NCI-H748 (cell line): ENCODE measurements around the gene TOGARAM1.

Experiments
- DNase-seq: peaks from one replicate; lab custom pipeline; 2025; ENCODE audit not compliant: unreplicated experiment; lab: John Stamatoyannopoulos, UW

The TOGARAM1 gene

DNA sequence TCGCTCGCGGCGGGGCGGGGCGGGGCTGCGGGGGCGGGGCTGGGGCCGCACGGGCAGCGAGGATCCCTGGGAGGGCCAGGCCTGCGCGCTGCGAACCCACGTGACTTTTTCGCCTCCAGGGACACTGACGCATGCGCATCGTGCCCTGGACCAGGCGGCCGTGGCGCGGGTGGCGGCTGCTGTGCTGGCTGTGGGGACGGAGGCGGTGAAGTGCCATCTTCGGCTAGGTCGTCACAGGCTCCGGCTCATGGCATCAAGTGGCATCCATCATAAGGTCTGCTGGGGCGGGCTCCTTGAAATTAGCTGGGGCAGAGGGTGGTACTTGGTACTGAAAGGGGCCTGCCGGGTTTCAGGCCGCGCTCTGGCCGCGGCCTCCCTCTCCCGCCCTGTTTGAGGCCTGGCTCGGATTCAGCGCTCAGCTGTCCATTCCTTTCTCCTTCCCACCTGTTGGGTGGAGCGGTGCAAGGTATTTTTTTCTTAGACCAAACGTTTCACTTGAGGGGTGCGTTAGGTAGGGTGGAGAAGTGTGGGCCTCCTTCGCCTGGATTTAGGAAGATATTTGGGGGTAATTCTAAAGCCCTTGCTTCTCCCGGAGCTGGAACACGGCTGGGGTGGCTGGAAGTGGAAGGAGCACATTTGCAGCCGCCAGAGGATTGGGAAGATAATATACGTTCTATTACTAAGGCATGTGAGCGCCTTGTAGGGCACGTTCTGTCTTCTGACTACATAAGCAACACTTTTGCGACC, 122.2 kb downstream of the TOGARAM1 start, which contains the start of gene PRPF39:
TSS of gene PRPF39 (plus strand) at position 141 of the 747 bp plus-strand sequence. CDS start 11,124 bp downstream, outside the sequence.
- DNase-seq = peak; percentile 95

DNA sequence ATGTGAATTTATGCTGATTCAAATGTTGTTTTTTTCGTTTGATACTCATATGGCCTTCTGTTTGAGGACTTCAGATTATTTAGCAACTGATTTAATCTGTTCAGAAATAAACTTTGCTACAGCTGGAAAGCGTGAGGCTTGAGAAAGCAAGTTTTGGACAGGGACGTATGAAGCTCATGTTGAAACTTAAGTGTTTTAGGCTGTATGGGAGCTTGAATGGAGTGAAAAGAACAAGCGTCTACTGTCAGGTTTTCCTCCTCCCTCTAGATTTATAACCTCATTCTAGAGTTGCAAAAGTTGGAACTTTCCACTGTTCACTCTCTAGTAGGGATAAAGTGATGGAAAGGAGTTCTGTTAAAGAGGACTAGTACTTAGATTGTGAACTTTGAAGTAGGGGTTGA, 123.0 kb downstream of the TOGARAM1 start:
- peak; percentile 9 for DNase-seq

DNA sequence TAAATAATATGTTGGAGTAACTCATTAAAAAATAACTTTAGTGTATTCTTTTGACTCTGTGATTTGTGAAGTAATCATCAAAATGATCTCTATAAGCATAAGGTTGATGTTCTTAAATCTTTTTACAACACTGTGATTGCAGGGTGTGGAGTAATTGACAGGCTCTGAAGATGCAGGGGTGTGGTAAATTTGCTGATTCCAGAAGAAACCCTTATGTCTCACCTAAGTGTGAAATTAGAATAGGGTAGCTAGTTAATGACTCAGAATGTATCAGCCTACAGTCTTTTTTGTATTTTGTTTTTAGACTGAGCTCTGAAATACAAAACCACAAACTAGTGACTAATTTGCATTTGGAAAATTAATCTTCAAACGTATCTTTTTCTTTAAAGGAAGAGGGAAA, 127.8 kb downstream of the TOGARAM1 start:
- no peak for DNase-seq

DNA sequence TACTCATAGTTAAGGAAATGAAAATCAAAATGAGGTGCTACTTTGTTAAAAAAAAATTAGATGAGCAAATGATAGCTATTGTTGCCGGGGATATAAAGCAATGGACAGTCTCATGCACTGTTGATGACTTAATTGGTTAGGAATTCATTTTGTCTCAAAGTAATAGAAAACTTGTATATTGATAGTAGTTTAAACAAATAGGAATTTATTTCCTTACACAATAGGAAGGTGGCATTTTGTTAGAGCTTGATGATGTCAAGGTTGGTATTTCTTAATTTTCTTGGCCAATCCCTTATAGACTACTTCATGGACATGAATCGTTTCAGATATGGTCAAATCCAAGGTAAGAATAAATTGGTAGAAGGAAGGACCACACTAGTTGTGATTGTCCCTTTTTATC, 129.7 kb downstream of the TOGARAM1 start:
- no peak for DNase-seq

DNA sequence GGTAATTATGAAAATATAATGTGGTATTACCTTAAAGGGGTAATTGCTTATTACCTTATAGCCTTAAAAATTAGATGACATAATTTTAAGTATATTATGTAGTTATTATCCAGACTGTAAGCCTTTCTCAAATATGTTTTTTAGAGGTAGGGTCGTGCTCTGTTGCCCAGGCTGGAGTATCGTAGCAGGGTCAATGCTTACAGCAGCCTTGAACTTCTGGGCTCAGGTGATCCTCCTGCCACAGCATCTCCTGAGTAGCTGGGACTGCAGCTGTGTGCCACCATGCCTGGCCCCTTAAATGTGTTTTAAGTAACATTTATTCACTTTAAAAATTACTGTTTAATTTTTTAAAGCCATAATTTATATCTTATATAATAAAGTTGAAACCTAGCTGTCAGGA, 132.3 kb downstream of the TOGARAM1 start:
- DNase-seq = no peak

DNA sequence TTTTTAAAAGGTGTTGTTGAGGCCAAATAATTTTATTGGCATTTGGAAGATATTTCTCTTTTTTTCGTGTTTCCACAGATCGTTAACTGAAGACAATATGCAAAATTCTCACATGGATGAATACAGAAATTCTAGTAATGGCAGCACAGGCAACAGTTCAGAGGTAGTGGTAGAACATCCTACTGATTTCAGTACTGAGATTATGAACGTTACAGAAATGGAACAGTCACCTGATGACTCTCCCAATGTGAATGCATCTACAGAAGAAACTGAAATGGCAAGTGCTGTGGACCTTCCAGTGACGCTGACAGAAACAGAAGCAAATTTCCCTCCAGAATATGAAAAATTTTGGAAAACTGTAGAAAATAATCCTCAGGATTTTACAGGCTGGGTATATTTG, 133.2 kb downstream of the TOGARAM1 start:
- no peak for DNase-seq

DNA sequence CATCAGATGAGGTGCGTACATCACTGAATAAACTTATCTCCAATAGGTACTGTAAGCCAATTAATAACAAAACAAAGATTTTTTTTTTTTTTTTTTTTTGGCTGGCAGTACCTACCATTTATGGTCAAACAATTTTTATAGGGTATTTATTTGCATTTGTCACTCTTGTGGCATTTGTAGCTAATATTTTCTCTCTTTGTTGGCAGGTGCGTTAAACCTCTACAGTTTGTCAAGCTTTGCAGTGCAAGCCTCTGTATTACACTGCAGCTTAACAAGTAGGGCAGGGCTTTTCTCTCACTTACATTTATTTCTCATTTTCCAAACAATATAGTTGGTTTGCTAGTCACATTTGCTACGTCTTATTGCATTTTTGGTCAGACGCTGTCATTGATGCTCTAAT, 134.2 kb downstream of the TOGARAM1 start:
- DNase-seq = no peak

DNA sequence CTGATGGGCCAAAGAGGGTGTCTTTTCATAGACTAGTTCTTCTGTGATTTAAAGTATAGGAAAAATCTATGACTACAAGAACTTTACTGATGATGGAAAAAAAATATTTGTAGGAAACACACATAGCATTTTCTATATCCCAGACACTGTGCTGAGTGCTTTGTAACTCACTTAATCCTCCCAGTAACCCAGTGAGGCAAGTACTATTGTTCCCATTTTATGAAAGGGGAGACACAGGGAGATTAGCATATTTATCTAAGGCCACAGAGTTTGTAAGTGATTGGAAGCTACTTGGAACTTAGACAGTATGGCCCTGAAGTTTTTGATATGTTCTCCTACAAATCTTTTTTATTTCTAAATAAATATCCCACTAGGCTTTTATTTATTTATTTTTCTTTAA, 141.8 kb downstream of the TOGARAM1 start:
- no peak for DNase-seq

DNA sequence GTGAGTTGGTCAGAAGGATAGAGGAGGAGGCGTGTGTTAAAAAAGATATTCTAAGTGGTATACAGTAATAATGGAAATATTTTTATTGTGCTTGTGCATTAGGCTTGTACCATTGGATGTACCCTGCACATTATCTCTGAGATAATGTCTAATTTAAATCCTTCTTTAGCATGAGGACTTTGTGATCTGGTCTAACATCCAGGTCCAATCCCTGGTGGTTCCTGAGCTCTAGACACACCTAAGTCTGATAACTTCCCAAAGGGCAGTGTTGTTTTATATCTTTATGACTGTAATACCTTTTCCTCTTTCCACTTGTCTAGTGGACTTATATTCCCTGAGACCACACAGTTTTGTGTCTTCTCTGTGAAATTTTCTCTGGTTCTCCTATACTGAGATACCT, 142.6 kb downstream of the TOGARAM1 start:
- no peak for DNase-seq

DNA sequence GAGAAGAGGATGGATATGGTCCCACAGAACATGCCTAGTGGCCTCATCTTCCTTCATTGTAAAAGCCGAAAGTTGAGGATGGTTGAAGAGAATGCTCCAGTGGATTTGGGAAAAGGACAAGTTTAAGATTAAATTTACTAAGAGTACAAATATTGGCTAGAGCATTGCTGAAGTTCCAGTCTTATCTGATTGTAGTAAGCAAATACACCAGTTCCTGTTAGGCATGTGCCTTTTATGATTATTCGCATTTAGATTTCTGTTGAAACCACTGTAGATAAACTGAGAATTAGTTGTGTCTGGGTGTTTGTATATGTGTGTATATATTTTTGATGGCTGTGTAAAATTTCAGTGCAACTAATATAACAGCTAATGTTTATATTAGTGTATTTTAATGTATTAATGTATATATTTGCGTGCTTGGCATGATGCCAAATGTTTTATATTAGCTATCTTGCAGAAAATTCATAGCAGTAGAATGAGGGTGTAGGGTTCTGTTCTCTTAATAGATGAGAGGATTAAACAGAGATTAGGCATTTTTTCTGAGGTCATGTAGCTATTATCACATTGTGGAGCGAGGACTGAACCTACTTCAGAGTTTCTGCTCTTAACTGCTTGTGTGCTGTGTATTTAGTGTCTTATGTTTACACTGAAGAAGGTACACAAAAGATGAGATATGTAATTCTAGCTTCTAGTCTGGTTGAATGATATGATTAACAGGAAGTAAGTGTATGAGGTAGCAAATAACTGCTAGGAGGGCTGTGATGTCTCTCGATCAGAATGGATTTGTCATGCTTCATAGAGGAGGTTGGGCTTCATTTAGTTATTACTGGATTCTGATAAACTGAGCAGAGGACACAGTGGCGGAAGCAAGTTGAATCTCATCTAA, 151.1 kb downstream of the TOGARAM1 start:
- DNase-seq = peak; percentile 23

DNA sequence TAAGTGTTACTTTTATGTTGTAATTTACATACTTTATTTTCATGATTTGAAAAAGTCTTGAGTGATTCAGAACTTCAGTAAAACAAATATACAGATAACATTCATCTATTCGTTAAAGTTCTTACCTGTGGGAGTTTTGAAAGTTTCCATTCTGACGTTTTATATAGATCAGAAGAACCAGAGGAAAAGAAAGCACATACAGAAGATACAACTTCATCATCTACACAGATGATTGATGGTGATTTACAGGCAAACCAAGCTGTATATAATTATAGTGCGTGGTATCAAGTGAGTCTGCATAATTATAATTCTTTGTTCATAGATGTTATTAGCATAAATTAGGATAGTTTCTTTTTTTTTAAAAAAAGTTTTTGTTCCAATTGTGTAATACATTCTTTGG, 152.3 kb downstream of the TOGARAM1 start:
- no peak for DNase-seq

DNA sequence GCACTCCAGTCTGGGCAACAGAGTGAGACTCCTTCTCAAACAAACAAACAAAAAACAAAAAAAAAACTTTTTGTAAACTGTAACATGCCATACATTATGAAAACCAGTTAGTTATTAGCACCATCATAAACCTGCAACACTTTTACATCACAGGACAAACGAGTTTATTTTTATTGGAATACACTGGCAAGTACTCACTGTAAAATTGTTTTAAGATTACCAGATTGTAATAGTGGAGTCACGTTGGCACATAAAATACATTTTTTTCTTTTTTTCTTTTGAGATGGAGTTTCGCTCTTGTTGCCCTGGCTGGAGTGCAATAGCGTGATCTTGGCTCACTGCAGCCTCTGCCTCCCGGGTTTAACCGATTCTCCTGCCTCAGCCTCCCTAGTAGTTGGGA, 156.6 kb downstream of the TOGARAM1 start:
- no peak for DNase-seq

DNA sequence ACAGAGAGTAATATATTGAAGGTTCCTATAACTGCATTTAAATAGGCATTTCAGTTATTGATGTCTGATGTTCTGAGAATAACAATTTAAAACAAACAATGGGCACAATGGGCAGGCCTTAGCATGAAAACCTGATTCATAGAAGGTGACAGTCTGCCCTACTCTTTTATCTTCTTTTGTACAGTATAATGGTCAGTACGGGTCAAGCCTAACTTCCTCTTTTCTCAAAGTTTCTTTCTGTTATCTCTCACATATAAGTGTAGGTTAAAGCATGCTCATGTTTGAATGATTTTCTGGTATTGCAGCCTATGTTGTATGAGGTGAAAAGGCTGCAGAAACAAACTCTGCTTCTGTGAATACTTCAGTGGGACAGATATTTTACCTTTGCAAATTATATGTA, 158.1 kb downstream of the TOGARAM1 start:
- no peak for DNase-seq

DNA sequence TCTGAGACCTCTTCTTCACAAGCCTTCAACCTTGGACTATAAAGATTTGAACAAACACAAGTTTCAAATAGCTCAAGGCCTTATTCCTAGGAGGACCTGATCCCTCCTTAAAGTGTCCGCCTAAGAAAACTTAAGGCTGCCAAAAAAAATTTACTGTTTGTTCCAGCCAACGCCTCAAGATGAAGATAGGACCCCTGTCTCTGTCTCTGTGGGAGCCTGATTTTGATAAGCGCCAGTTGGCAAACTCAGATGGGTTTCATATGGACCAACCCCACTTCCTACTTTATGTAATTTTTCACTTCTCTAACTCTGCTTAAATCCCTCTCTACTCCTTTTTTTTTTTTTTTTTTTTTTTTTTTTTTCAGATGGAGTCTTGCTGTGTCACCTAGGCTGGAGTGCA, 161.3 kb downstream of the TOGARAM1 start:
- DNase-seq = no peak
